ENCODE measurements around the gene KCNF1.

DNA sequence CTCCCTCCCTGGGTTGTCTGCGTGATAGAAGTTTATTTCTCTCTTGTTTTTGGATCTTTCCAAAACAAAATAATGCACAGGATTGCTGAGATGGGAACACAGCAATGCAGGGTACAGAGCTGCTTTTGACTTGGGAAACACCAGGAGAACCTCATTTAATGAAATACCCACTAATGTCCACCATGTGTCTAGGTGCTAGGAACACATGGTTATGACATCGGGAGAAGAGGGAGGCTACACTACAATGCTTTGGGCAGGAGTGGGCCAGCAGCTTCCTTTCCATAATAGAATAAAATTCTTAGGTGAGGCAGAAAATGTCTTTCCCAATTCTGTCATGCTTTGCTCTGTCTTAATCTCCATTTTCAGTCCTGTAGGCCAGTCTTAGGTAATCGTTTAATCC is 29.2 kb upstream of the KCNF1 start:
- TF ChIP-seq POLR2A (IDR thresholded peaks at IDR 0.05; ENCODE audit: low read depth, low read length) (no peak), POLR2AphosphoS5 (IDR thresholded peaks at IDR 0.05; ENCODE audit: low read depth, low read length) (no peak), SPI1 (IDR thresholded peaks at IDR 0.05; ENCODE audit: low read depth, low read length) (no peak)
